ENCODE results near the gene TMEM132D.

TMEM132D gene

GRCh38 chr12:129332286-129332685, 571.5 kb downstream of the TMEM132D start:
- TF ChIP-seq, protein P1, sequence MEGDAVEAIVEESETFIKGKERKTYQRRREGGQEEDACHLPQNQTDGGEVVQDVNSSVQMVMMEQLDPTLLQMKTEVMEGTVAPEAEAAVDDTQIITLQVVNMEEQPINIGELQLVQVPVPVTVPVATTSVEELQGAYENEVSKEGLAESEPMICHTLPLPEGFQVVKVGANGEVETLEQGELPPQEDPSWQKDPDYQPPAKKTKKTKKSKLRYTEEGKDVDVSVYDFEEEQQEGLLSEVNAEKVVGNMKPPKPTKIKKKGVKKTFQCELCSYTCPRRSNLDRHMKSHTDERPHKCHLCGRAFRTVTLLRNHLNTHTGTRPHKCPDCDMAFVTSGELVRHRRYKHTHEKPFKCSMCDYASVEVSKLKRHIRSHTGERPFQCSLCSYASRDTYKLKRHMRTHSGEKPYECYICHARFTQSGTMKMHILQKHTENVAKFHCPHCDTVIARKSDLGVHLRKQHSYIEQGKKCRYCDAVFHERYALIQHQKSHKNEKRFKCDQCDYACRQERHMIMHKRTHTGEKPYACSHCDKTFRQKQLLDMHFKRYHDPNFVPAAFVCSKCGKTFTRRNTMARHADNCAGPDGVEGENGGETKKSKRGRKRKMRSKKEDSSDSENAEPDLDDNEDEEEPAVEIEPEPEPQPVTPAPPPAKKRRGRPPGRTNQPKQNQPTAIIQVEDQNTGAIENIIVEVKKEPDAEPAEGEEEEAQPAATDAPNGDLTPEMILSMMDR (conservative IDR thresholded peaks at IDR 0.05; ENCODE audit: control insufficient read depth, insufficient read depth, low read depth, low read length), result no peak
- H3K4me3 ChIP-seq (ENCODE audit: control insufficient read depth, low read depth, low read length), result no peak overlapping the region
- DNase-seq (ENCODE audit: low read depth), result no peak

- no peak overlapping the region for H3K4me3 ChIP-seq (ENCODE audit: control insufficient read depth, low read depth, low read length)
- no peak for DNase-seq (ENCODE audit: low read depth)
- TF ChIP-seq, protein P1 (conservative IDR thresholded peaks at IDR 0.05; ENCODE audit: control insufficient read depth, insufficient read depth, low read depth, low read length), result no peak
Measured at GRCh38 chr12:129331356-129332085, 572.3 kb downstream of the TMEM132D start.

- H3K4me3 ChIP-seq (ENCODE audit: control insufficient read depth, low read depth, low read length), result no peak overlapping the region
- DNase-seq (ENCODE audit: low read depth), result no peak
- TF ChIP-seq, protein P1 (conservative IDR thresholded peaks at IDR 0.05; ENCODE audit: control insufficient read depth, insufficient read depth, low read depth, low read length), result no peak
Measured at GRCh38 chr12:129328235-129328634, 575.6 kb downstream of the TMEM132D start.

- H3K4me3 ChIP-seq (ENCODE audit: control insufficient read depth, low read depth, low read length), result no peak overlapping the region
- TF ChIP-seq, protein P1 (conservative IDR thresholded peaks at IDR 0.05; ENCODE audit: control insufficient read depth, insufficient read depth, low read depth, low read length), result no peak
- DNase-seq (ENCODE audit: low read depth), result no peak
Measured at GRCh38 chr12:129325566-129325965, 578.3 kb downstream of the TMEM132D start.

- DNase-seq (ENCODE audit: low read depth), result no peak
- TF ChIP-seq, protein P1 (conservative IDR thresholded peaks at IDR 0.05; ENCODE audit: control insufficient read depth, insufficient read depth, low read depth, low read length), result no peak
- H3K4me3 ChIP-seq (ENCODE audit: control insufficient read depth, low read depth, low read length), result no peak overlapping the region
Measured at GRCh38 chr12:129312048-129312447, 591.8 kb downstream of the TMEM132D start.

- DNase-seq (ENCODE audit: low read depth), result no peak
- H3K4me3 ChIP-seq (ENCODE audit: control insufficient read depth, low read depth, low read length), result no peak overlapping the region
- TF ChIP-seq, protein P1 (conservative IDR thresholded peaks at IDR 0.05; ENCODE audit: control insufficient read depth, insufficient read depth, low read depth, low read length), result no peak
Measured at GRCh38 chr12:129310346-129310745, 593.5 kb downstream of the TMEM132D start.

Data from fibroblast of mammary gland (primary cell).